Stomach (tissue), 4 donors: Measurements from ENCODE around the gene FUS.

Experiments
- CTCF ChIP-seq, 7 experiments: fragments of 450-650 bp in 4 of 7; fragments of 200-600 bp in 3 of 7; sonication (generic) in 3 of 7; IDR thresholded peaks; one replicate each; pipeline ENCODE4 v1.5.1; 2016 to 2019; ENCODE audit warnings: antibody characterized with exemption in 7 of 7, control low read depth in 2 of 7, mild to moderate bottlenecking in 1 of 7
- EP300 ChIP-seq: sonication (generic); formaldehyde crosslinking; IDR thresholded peaks from one replicate; pipeline ENCODE4 v1.6.1; 2017; ENCODE audit warnings: antibody characterized with exemption
- POLR2A ChIP-seq, 4 donors: fragments of 450-650 bp; IDR thresholded peaks; one replicate each; pipeline ENCODE4 v1.6.1; 2016; ENCODE audit warnings: antibody characterized with exemption in 4 of 4, control low read depth in 2 of 4, mild to moderate bottlenecking in 1 of 4, moderate library complexity in 1 of 4

DNA sequence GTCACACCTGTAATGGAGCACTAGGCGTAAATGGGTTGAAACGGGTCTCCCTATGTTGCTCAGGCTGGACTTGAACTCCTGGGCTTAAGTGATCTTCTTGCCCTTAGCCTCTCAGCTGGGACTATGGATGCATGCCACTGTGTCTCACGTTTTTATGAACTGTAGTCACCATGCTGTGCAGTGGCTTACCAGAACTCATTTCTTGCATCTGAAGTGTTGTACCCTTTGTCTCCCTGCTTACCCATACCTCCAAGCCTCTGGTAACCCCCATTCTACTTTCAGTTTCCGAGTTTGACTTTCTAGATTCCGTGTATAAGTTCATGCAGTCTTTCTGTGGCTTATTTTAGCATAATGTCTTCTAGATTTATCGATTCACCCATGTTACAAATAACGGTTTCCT, 15.0 kb downstream of the FUS start:
- no peak for TF ChIP-seq POLR2A (IDR thresholded peaks at IDR 0.05)
- no peak for TF ChIP-seq EP300
- no peak for TF ChIP-seq CTCF (IDR thresholded peaks at IDR 0.05)
